ENCODE data around the gene ZNF787.

Gene ZNF787

GRCh38 chr19:56091751-56092546, 29.1 kb downstream of the ZNF787 start:
- Histone ChIP-seq H3K36me3 (ENCODE audit: insufficient read depth, low read length) (peaks cover 20% of the 10 kb centered on the region), H4K20me1 (ENCODE audit: insufficient read depth, low read length) (no peaks in the 10 kb centered on the region), H3F3A (ENCODE audit: insufficient read depth, low read length) (no peaks in the 10 kb centered on the region), H3K79me2 (ENCODE audit: insufficient read depth, low read length) (no peaks in the 10 kb centered on the region), H3K27ac (ENCODE audit: low read depth, low read length, poor library complexity, severe bottlenecking) (no peak overlapping the region), H3K4me2 (ENCODE audit: low read length) (no peak overlapping the region), H3K4me3 (ENCODE audit: low read depth, low read length, poor library complexity, severe bottlenecking) (no peak overlapping the region), H2AFZ (ENCODE audit: low read length) (no peak overlapping the region), H3K9me3 (ENCODE audit: low read length) (no peaks in the 10 kb centered on the region), H3K4me1 (ENCODE audit: insufficient read depth, low read length, severe bottlenecking) (no peaks in the 10 kb centered on the region), H3K27me3 (ENCODE audit: insufficient read depth, low read length) (no peaks in the 10 kb centered on the region), H3K9me2 (ENCODE audit: low read depth, low read length) (no peaks in the 10 kb centered on the region), H3K9ac (ENCODE audit: low read length) (no peak overlapping the region)
- no peak for TF ChIP-seq CTCF (IDR thresholded peaks at IDR 0.05; ENCODE audit: low read length)
- no peak for TF ChIP-seq EZH2 (IDR thresholded peaks at IDR 0.05; ENCODE audit: borderline replicate concordance, low read length)

DNA sequence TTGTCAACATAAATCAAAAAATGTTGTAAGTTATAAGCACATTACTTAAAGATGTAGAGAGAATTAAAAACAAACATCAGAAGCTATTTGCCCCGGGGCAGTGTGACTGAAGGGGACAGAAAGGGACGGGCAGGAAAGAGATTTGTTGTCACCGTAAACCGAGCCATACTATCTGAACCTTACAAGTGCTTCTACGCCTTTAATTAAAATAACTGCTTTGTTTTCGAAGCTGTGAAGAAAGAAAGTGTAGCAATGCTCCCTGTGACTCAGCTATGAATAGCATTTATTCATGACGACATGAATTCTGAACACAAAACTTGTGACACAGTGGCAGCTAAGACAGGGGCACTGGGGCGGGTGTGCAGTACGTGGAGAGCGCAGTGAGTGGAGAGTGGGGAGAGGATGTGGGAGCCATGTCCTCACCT, 30.0 kb downstream of the ZNF787 start:
- Histone ChIP-seq H3K79me2 (ENCODE audit: insufficient read depth, low read length) (no peaks in the 10 kb centered on the region), H3K27ac (ENCODE audit: low read depth, low read length, poor library complexity, severe bottlenecking) (no peak overlapping the region), H3K9me2 (ENCODE audit: low read depth, low read length) (no peaks in the 10 kb centered on the region), H3K4me3 (ENCODE audit: low read depth, low read length, poor library complexity, severe bottlenecking) (no peak overlapping the region), H3K9ac (ENCODE audit: low read length) (no peak overlapping the region), H3F3A (ENCODE audit: insufficient read depth, low read length) (no peaks in the 10 kb centered on the region), H4K20me1 (ENCODE audit: insufficient read depth, low read length) (no peaks in the 10 kb centered on the region), H3K4me1 (ENCODE audit: insufficient read depth, low read length, severe bottlenecking) (no peaks in the 10 kb centered on the region), H3K9me3 (ENCODE audit: low read length) (no peaks in the 10 kb centered on the region), H3K36me3 (ENCODE audit: insufficient read depth, low read length) (peaks cover 20% of the 10 kb centered on the region), H2AFZ (ENCODE audit: low read length) (no peak overlapping the region), H3K4me2 (ENCODE audit: low read length) (no peak overlapping the region), H3K27me3 (ENCODE audit: insufficient read depth, low read length) (no peaks in the 10 kb centered on the region)
- TF ChIP-seq CTCF (IDR thresholded peaks at IDR 0.05; ENCODE audit: low read length) = no peak
- no peak for TF ChIP-seq EZH2 (IDR thresholded peaks at IDR 0.05; ENCODE audit: borderline replicate concordance, low read length)

- no peaks in the 10 kb centered on the region for H3K79me2 ChIP-seq (ENCODE audit: insufficient read depth, low read length)
- H3K4me3 ChIP-seq (ENCODE audit: low read depth, low read length, poor library complexity, severe bottlenecking) = no peak overlapping the region
- H3K9ac ChIP-seq (ENCODE audit: low read length) = no peak overlapping the region
- no peak overlapping the region for H3K4me2 ChIP-seq (ENCODE audit: low read length)
- no peak overlapping the region for H2AFZ ChIP-seq (ENCODE audit: low read length)
- H3K4me1 ChIP-seq (ENCODE audit: insufficient read depth, low read length, severe bottlenecking) = no peaks in the 10 kb centered on the region
- H3K27ac ChIP-seq (ENCODE audit: low read depth, low read length, poor library complexity, severe bottlenecking) = no peak overlapping the region
- H3K9me3 ChIP-seq (ENCODE audit: low read length) = no peaks in the 10 kb centered on the region
- peaks cover 12% of the 10 kb centered on the region for H3K36me3 ChIP-seq (ENCODE audit: insufficient read depth, low read length)
- H3K9me2 ChIP-seq (ENCODE audit: low read depth, low read length) = no peaks in the 10 kb centered on the region
- no peaks in the 10 kb centered on the region for H4K20me1 ChIP-seq (ENCODE audit: insufficient read depth, low read length)
- no peaks in the 10 kb centered on the region for H3F3A ChIP-seq (ENCODE audit: insufficient read depth, low read length)
- TF ChIP-seq CTCF (IDR thresholded peaks at IDR 0.05; ENCODE audit: low read length) (no peak), EZH2 (IDR thresholded peaks at IDR 0.05; ENCODE audit: borderline replicate concordance, low read length) (no peak)
- H3K27me3 ChIP-seq (ENCODE audit: insufficient read depth, low read length) = no peaks in the 10 kb centered on the region
Measured at GRCh38 chr19:56089344-56089743, 31.8 kb downstream of the ZNF787 start.

Measured in OCI-LY1 (cell line).